Gastrocnemius medialis (tissue), 4 donors: ENCODE results near the gene TSKS. TPM values are rescaled to one million over a fixed set of nuclear protein-coding genes. Genes with fewer than 3 reads are reported as not detected.
A peak's percentile ranks its signal among the peaks of the same experiment; 100 is the strongest.

Experiments
- ATAC-seq, 2 donors: fragments of 150-250 bp; one replicate each; pipeline ENCODE4 v1.9.1; 2016
- DNase-seq, 2 donors: peaks; one replicate each; pipeline ENCODE4 v3.0.0-alpha.2; 2019
- H3K27ac ChIP-seq, 4 donors: fragments of 200-600 bp; sonication (generic); 1 replicate in 1 of 4; 2 replicates in 3 of 4; pipeline ENCODE4 v1.5.1; 2016 to 2018; ENCODE audit warnings: mild to moderate bottlenecking in 2 of 4, moderate library complexity in 1 of 4
- H3K27me3 ChIP-seq, 3 donors: fragments of 200-600 bp; sonication (generic) in 2 of 3; 1 replicate in 1 of 3; 2 replicates in 2 of 3; pipeline versions ENCODE4 v1.5.1 to v1.6.0; 2016 to 2019; ENCODE audit warnings: mild to moderate bottlenecking in 1 of 3, moderate library complexity in 1 of 3
- H3K36me3 ChIP-seq, 2 donors: fragments of 200-600 bp; sonication (generic) in 1 of 2; one replicate each; pipeline ENCODE4 v1.5.1; 2017 to 2018
- H3K4me1 ChIP-seq, 2 donors: fragments of 200-600 bp; sonication (generic) in 1 of 2; one replicate each; pipeline ENCODE4 v1.5.1; 2016 to 2017; ENCODE audit warnings: mild to moderate bottlenecking in 2 of 2
- H3K4me3 ChIP-seq, 4 donors: fragments of 200-600 bp; sonication (generic) in 3 of 4; 1 replicate in 1 of 4; 2 replicates in 3 of 4; pipeline ENCODE4 v1.5.1; 2016 to 2019; ENCODE audit warnings: mild to moderate bottlenecking in 2 of 4
- H3K9me3 ChIP-seq, 3 donors: fragments of 200-600 bp; sonication (generic) in 2 of 3; 1 replicate in 1 of 3; 2 replicates in 2 of 3; pipeline ENCODE4 v1.5.1; 2016 to 2019
- CTCF ChIP-seq, 5 experiments: fragments of 450-650 bp in 3 of 5; fragments of 200-600 bp in 2 of 5; sonication (generic) in 2 of 5; IDR thresholded peaks in 4 of 5; conservative IDR thresholded peaks in 1 of 5; 1 replicate in 4 of 5; 2 replicates in 1 of 5; pipeline ENCODE4 v1.5.1; 2016 to 2019; ENCODE audit warnings: antibody characterized with exemption in 5 of 5, mild to moderate bottlenecking in 3 of 5, moderate library complexity in 3 of 5
- POLR2A ChIP-seq, 2 donors: fragments of 450-650 bp; IDR thresholded peaks; one replicate each; pipeline ENCODE4 v1.6.1; 2017; ENCODE audit warnings: antibody characterized with exemption in 2 of 2, mild to moderate bottlenecking in 2 of 2, moderate library complexity in 2 of 2
- in situ Hi-C, 4 donors: fragments of 200-750 bp; cut with MboI; loops; one replicate each; pipeline versions ENCODE4 v1.15.0 to v1.8.0; 2017; ENCODE audit warnings: low sequenced_read_pairs in 4 of 4
- intact Hi-C: fragments of 100-400 bp; cut with DNase I; formaldehyde crosslinking; loops from one replicate; pipeline ENCODE4 v1.15.1; 2023; ENCODE audit warnings: low total_unique reads
- total RNA-seq, 4 donors: library from RNA; depleted of rRNA; stranded (reverse); fragments of >200 nt; gene quantifications; one replicate each; pipeline versions ENCODE4 v1.1.0 to v1.2.3, GENCODE V29; 2016

Gene TSKS
- total RNA-seq, 4 donors from 2014 or later: 0.13 to 0.16 TPM; not detected in 2

GRCh38 chr19:49764341-49764740, 1.2 kb upstream of the TSKS start:
- Histone ChIP-seq H3K4me1 (peaks cover 19 to 22% of the 10 kb centered on the region in 2 donors), H3K27ac (peak overlapping the region in 1 of 4 donors; percentile 22), H3K36me3 (no peaks in the 10 kb centered on the region), H3K27me3 (no peaks in the 10 kb centered on the region), H3K9me3 (no peaks in the 10 kb centered on the region), H3K4me3 (no peak overlapping the region)
- ATAC-seq (no peak), DNase-seq (no peak)
- TF ChIP-seq POLR2A (IDR thresholded peaks at IDR 0.05) (no peak), CTCF (IDR thresholded peaks at IDR 0.05 in 4 of 5, conservative IDR thresholded peaks at IDR 0.05 in 1 of 5) (no peak)
- intact Hi-C loops (loop anchor here (10.0 kb wide), 1 partner anchor 1990 kb away; the partner anchor contains the start of gene SELENOW), in situ Hi-C loops (no loop called here)

- peaks cover 7 to 8% of the 10 kb centered on the region in 2 donors for H3K4me1 ChIP-seq
- TF ChIP-seq POLR2A (IDR thresholded peaks at IDR 0.05): no peak
- peak in 1 of 5 experiments; percentile 18 for TF ChIP-seq CTCF (IDR thresholded peaks at IDR 0.05 in 4 of 5, conservative IDR thresholded peaks at IDR 0.05 in 1 of 5)
- peak overlapping the region; percentile 27 to 68 (median 44) for H3K27ac ChIP-seq
- ATAC-seq (no peak), DNase-seq (peak in 1 of 2 donors; percentile 30)
- in situ Hi-C loops: no loop called here
- H3K36me3 ChIP-seq: no peaks in the 10 kb centered on the region
- H3K4me3 ChIP-seq: no peak overlapping the region
- H3K27me3 ChIP-seq: no peaks in the 10 kb centered on the region
- intact Hi-C loops: loop anchor here (10.0 kb wide), 1 partner anchor 1987 kb away; the partner anchor contains the start of gene SELENOW
- H3K9me3 ChIP-seq: no peaks in the 10 kb centered on the region
These were observed 1.3 kb downstream of the TSKS start for GRCh38 chr19:49761625-49762311.

- peaks cover 7 to 8% of the 10 kb centered on the region in 2 donors for H3K4me1 ChIP-seq
- in situ Hi-C loops (no loop called here), intact Hi-C loops (loop anchor here (10.0 kb wide), 1 partner anchor 1986 kb away; the partner anchor contains the start of gene SELENOW)
- H3K4me3 ChIP-seq: no peak overlapping the region
- H3K27ac ChIP-seq: peak overlapping the region; percentile 27 to 68 (median 44)
- ATAC-seq (no peak), DNase-seq (no peak)
- no peaks in the 10 kb centered on the region for H3K9me3 ChIP-seq
- H3K27me3 ChIP-seq: no peaks in the 10 kb centered on the region
- TF ChIP-seq POLR2A (IDR thresholded peaks at IDR 0.05) (no peak), CTCF (IDR thresholded peaks at IDR 0.05 in 4 of 5, conservative IDR thresholded peaks at IDR 0.05 in 1 of 5) (no peak)
- no peaks in the 10 kb centered on the region for H3K36me3 ChIP-seq
These were observed 1.9 kb downstream of the TSKS start for GRCh38 chr19:49761249-49761624.

GRCh38 chr19:49758292-49758691, 4.8 kb downstream of the TSKS start:
- Histone ChIP-seq H3K4me3 (no peak overlapping the region), H3K4me1 (no peaks in the 10 kb centered on the region), H3K27ac (no peak overlapping the region), H3K9me3 (no peaks in the 10 kb centered on the region), H3K27me3 (no peaks in the 10 kb centered on the region), H3K36me3 (no peaks in the 10 kb centered on the region)
- DNase-seq (no peak), ATAC-seq (no peak)
- in situ Hi-C loops (no loop called here), intact Hi-C loops (no loop called here)
- TF ChIP-seq CTCF (IDR thresholded peaks at IDR 0.05 in 4 of 5, conservative IDR thresholded peaks at IDR 0.05 in 1 of 5) (no peak), POLR2A (IDR thresholded peaks at IDR 0.05) (no peak)
